ENCODE data around the gene KCNK7.

Gene KCNK7

DNA sequence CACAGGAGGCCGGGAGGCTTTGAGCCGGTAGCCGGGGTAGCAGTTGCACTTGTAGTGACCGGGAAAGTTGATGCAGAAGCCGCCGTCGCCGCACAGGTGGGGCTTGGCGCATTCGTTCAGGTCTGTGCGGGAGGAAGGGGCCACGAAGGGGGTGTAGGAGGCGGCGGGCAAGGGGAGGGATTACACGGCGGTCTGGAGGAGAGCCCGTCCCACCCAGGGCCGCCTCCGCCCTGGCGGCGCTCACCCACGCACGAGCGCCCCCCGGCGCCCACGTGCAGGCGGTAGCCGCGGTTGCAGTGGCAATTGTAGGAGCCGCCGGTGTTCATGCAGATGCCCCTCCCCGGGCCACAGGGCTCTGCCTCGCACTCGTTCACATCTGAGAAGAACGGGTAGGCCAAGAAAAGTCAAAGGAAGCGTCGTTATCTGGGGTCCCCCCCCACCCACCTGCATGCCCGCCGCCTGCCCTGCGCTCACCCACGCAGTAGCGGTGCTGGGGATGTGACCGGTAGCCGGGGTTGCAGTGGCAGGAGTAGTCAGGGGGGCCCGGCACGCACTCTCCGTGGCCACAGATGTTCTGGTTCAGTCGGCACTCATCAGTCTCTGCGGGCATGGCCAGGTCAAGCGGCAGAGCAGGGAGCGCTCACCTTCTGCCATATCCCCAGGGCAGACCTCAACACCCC lies 48.0 kb downstream of the KCNK7 start:
- TF ChIP-seq, protein P1, sequence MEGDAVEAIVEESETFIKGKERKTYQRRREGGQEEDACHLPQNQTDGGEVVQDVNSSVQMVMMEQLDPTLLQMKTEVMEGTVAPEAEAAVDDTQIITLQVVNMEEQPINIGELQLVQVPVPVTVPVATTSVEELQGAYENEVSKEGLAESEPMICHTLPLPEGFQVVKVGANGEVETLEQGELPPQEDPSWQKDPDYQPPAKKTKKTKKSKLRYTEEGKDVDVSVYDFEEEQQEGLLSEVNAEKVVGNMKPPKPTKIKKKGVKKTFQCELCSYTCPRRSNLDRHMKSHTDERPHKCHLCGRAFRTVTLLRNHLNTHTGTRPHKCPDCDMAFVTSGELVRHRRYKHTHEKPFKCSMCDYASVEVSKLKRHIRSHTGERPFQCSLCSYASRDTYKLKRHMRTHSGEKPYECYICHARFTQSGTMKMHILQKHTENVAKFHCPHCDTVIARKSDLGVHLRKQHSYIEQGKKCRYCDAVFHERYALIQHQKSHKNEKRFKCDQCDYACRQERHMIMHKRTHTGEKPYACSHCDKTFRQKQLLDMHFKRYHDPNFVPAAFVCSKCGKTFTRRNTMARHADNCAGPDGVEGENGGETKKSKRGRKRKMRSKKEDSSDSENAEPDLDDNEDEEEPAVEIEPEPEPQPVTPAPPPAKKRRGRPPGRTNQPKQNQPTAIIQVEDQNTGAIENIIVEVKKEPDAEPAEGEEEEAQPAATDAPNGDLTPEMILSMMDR (IDR thresholded peaks at IDR 0.05; ENCODE audit: control insufficient read depth, insufficient read depth, low read depth, low read length, missing control alignments), result no peak
- no peak for DNase-seq (ENCODE audit: low read depth)
- H3K4me3 ChIP-seq (ENCODE audit: control insufficient read depth, low read depth, low read length), result no peak overlapping the region

DNA sequence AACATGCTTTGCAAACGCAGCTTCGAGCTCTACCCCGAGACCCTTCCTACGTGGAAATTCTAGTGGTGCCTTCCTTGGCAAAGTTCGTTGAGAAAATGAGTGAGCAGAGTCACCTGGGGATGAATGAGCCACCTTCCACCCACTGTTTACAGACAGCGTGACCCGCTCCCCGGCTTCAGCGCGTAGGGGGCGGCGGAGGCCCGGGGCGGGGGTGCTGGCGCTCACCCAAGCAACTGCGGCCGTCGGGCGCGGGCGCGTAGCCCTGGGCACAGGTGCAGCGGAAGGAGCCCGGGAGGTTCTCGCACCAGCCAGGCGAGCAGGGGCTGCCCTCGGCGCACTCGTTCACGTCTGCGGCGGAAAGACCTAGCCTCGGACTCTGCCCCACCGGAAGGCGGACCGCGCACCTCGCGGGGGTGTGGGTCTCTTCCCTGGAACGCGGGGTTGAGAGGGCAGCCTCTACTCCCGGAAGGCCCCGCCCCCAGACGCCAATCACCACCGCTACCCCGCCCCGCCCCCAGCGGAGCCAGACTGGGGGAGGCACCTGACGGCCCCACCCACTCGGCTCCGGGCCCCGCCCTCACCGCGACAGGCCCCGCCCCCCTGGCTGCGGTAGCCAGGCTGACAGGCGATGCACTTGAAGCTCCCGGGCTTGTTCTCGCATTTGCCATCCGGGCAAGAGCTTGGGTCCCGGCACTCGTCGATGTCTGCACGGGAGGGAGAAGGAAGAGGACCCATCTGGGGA lies 49.2 kb downstream of the KCNK7 start:
- TF ChIP-seq, protein P1 (IDR thresholded peaks at IDR 0.05; ENCODE audit: control insufficient read depth, insufficient read depth, low read depth, low read length, missing control alignments), result no peak
- DNase-seq (ENCODE audit: low read depth), result no peak
- no peak overlapping the region for H3K4me3 ChIP-seq (ENCODE audit: control insufficient read depth, low read depth, low read length)

DNA sequence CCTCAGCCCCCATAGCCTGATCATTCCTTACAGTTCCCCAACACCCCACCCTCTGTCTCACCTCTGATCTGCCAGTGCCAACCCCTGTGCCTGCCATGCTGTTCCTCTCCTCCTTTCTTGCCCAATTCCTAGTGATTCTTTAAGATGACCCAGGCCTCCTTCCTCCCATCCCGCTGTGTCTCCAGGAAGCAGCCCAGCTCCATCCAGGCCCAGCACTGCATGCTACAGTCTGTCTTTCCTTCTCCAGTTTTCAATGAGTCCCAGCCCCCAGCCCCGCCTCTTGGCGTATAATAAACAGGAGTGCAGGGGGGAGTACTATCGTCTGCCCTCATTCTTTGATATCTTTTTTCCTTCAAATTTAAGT lies 49.8 kb downstream of the KCNK7 start:
- no peak for DNase-seq (ENCODE audit: low read depth)
- H3K4me3 ChIP-seq (ENCODE audit: control insufficient read depth, low read depth, low read length), result no peak overlapping the region
- TF ChIP-seq, protein P1 (IDR thresholded peaks at IDR 0.05; ENCODE audit: control insufficient read depth, insufficient read depth, low read depth, low read length, missing control alignments), result no peak

Measured in AG09309 (cell line).